Measurements from ENCODE around the gene FAF1.

- no peak for TF ChIP-seq EP300 (IDR thresholded peaks at IDR 0.05; ENCODE audit: borderline replicate concordance)
- TF ChIP-seq EGR1 (IDR thresholded peaks at IDR 0.05), result no peak
- no peak for TF ChIP-seq REST (IDR thresholded peaks at IDR 0.05; ENCODE audit: low read depth)
- no peak for TF ChIP-seq YY1 (IDR thresholded peaks at IDR 0.05; ENCODE audit: low read depth)
- no peak for TF ChIP-seq TAF1 (IDR thresholded peaks at IDR 0.05; ENCODE audit: low read depth)
- no peak for TF ChIP-seq CREB1 (IDR thresholded peaks at IDR 0.05; ENCODE audit: low read depth)
- TF ChIP-seq RAD21 (IDR thresholded peaks at IDR 0.05; ENCODE audit: low read depth), result no peak
- no peak for TF ChIP-seq NFIC (IDR thresholded peaks at IDR 0.05)
- peak; percentile 37; the same call in 1 of the 2 replicates for TF ChIP-seq CEBPB (IDR thresholded peaks at IDR 0.05)
- TF ChIP-seq, protein P1, sequence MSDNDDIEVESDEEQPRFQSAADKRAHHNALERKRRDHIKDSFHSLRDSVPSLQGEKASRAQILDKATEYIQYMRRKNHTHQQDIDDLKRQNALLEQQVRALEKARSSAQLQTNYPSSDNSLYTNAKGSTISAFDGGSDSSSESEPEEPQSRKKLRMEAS (IDR thresholded peaks at IDR 0.05), result no peak
- TF ChIP-seq USF1 (IDR thresholded peaks at IDR 0.05), result no peak
These were observed 536.4 kb downstream of the FAF1 start for GRCh38 chr1:50423670-50424000.
